Measurements from ENCODE around the gene KDM7A.
"Not testable (repeated sequence)": the region's sequence is repeated elsewhere in the genome, so short reads cannot be mapped to it uniquely, and the experiment has no call there.

KDM7A gene

DNA sequence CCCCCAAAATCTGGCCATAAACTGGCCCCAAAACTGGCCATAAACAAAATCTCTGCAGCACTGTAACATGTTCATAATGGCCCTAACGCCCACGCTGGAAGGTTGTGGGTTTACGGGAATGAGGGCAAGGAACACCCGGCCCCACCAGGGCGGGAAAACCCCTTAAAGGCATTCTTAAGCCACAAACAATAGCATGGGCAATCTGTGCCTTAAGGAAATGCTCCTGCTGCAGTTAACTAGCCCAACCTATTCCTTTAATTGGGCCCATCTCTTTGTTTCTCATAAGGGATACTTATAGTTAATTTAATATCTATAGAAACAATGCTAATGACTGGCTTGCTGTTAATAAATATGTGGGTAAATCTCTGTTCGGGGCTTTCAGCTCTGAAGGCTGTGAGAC is 26.2 kb upstream of the KDM7A start:
- not testable (repeated sequence) for DNase-seq (ENCODE audit: low spot score)

- DNase-seq (ENCODE audit: low spot score) = no peak
These were observed 24.6 kb upstream of the KDM7A start for GRCh38 chr7:140201393-140201792.

- DNase-seq (ENCODE audit: low spot score) = no peak
These were observed 23.5 kb upstream of the KDM7A start for GRCh38 chr7:140200061-140200989.

- DNase-seq (ENCODE audit: low spot score) = no peak
These were observed 21.2 kb upstream of the KDM7A start for GRCh38 chr7:140197938-140198337.

DNA sequence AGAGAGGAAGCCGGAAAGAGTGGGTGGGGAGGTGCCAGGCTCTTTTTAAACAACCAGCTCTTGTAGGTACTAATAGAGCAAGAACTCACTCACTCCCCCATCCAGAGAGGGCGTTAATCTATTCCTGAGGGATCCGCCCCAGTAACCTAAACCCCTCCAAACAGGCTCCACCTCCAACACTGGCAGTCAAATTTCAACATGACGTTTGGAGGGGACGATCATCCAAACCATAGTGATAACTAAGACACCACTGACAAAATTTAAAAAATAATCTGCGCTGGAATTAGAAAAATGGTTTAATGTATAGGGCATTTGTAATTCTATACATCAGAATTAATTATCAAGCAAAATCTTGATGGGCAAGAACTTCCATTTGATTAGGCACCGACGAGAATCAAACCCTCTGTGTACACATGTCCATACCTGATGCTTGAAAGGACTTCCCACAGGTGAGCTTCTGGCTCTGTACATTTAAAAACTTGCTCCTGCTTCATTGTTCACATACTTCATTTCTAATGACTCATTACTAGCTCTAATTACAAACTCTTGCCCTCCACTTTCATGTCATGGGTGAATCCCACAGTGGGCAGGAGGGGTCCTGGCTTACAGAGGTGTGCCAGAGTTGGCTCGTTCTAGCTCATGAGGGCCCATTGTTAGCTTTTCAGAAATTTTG is 20.6 kb upstream of the KDM7A start:
- DNase-seq (ENCODE audit: low spot score) = no peak

- no peak for DNase-seq (ENCODE audit: low spot score)
These were observed 19.8 kb upstream of the KDM7A start for GRCh38 chr7:140196361-140197217.

- DNase-seq (ENCODE audit: low spot score) = no peak
These were observed 19.1 kb upstream of the KDM7A start for GRCh38 chr7:140195859-140196258.

GRCh38 chr7:140192620-140193019 is 15.8 kb upstream of the KDM7A start:
- no peak for DNase-seq (ENCODE audit: low spot score)

- no peak for DNase-seq (ENCODE audit: low spot score)
These were observed 15.4 kb upstream of the KDM7A start for GRCh38 chr7:140192176-140192575.

DNA sequence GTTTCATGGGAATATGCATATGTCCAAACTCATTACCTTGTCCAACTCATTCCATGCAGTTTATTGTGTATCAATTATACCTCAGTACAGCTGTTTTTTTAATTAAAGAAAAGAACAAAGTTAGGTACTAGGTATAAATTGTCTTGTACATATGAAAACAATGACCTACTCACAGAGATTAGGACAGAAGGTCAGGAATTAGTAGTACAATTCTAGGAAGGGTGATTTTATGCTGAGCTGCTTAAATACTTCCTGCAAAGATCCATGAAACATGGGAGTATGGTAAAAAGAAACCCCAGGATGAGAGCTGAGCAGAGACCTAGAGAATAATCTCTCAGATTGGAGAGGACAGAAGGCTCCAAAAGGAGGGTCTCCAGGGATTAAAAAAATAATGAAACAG is 13.8 kb upstream of the KDM7A start:
- DNase-seq (ENCODE audit: low spot score) = no peak

DNA sequence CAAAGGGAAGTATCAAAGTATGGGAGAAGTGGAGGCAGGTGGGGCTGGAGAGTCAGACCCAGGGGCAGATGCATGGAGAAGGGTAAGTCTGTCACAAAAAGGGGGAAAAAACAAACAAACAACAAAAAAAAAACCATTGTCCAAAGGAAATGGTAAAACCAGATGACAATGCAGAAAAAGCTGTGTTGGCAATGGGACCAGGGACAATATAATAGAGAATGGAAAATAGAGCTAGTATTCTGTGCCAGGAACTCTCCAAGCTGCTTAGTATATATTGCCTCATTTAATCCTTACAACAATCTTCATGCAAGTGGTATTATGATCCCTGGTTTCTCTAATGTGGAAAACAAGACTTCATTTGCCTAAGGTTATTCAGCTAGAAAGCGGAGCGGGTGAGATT is 13.1 kb upstream of the KDM7A start:
- no peak for DNase-seq (ENCODE audit: low spot score)

- DNase-seq (ENCODE audit: low spot score) = no peak
These were observed 6.1 kb upstream of the KDM7A start for GRCh38 chr7:140182917-140183316.

GRCh38 chr7:140179339-140179738 is 2.6 kb upstream of the KDM7A start:
- DNase-seq (ENCODE audit: low spot score) = no peak

DNA sequence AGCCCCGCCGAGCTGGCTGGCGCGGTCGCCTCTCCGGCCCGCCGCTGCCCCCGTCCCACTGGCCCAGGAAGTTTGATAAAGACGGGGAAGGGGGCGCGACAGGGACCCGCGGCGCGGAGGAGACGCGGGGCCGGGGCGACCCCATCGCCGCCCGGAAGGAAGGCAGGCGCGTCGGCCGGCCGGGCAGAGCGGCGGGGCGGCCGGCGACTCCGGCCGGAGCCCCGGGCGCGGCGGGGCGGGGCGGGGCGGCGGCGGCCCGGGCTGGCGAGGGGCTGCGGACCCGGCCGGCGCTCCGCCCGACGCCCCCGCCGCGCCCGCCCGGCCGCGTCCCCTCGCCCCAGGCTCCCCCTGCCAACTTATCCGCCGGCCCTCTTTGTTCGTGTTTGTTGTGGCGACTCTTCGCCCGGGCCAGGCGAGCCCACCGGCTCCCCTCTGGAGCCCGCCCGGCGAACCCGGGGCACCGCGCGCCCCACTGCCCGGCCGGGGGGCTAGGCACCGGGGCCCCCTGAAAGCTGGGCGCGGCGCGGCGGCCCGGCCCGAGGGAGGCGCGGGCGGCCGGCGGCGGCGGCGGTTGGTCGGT is 571 bp downstream of the KDM7A start:
- no peak for DNase-seq (ENCODE audit: low spot score)

DNA sequence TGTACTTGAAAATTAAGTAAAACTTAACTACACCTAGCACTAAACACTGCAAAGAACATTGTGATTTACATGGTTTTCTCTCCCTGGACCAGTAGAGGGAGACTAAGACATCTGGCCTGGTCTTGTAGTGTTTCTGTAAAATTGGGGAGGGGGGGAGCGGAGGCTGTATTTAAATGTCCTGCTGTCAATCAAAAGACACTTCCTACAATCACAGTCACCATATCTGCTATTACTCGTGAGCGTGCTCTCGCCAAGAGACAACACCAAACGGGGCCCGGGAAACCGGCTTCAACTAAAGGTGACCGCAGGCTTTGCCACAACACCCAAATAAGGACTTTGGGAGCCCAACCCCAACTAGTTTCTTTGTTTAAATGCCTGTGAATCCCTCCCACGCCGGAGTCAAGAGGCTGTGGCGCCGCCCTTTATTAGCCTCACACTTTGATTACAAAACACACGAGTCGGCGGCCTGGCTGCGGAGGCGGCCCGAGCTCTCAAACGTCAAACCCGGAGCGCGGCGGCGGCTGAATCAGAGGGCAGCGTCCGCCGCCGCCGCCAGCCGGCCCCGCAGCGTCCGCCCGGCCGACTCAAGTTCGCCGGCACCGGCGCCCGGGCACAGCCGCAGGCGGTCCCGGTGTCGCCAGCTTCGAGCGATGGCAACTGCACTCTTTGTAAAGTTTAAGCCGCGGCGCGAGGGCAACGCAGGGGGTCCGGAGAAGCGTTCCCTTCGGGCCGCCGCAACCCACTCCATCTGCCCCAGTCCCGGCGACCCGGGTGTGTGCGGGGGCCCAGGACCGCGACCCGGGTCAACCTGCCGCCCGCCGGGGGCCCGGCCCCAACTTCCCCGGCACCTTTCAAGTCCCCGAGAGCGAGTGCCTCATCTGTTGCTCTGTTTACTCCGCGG is 1.3 kb downstream of the KDM7A start:
- peak; percentile 80 for DNase-seq (ENCODE audit: low spot score)

DNA sequence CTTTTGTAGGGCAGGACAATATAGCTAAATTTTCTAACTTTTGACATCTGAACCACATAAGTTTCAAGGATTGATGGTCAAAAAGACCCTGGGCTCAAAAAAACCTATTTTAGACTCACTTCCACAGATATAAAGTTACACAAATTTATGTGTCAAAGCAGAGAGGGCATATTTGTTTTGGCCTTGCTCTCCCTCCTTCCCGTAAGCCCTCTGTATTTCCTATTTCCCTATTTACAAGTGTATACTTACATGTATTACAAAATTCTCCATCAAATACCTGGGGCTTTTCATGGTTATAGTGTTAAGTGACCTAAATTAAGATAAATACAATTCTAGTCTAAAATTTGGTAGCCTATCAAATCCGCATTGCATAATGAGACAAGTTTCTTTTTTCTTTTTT is 2.6 kb downstream of the KDM7A start:
- no peak for DNase-seq (ENCODE audit: low spot score)

DNA sequence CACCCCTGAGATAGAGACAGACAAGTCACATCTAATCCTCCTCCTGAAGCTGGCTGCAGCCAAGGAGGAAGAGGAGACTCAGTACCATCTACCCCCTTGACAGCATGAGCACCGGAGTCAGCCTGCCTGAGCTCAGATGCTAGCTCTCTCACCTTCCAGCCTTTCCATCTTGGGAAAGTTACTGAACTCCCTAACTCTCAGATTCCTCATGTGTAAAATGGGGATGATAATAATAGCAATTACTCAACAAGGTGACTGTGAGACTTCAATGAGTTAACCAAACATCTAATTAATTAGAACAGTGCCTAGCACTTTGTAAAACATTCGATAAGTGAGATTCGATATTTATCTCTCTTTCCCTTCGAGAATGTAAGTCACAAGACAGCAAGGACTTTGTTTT is 6.4 kb downstream of the KDM7A start:
- DNase-seq (ENCODE audit: low spot score) = no peak

DNA sequence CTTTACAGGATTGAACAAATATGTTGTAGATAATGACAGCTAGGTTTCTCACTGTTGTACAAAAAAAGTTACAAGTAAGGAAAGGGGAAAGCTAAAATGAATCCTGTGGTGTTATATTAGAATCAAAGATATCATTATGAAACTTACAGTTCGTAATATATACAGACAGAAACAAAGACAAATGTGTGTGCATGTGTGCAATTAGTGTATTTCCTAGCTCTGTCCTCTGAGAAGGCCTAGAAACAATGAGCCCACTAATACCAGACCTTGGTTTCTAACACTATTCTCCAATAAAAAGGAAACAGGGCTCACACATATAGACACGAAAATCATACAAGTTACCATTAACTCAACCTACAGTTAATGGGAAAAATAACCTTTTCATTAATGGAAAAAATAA is 8.0 kb downstream of the KDM7A start:
- no peak for DNase-seq (ENCODE audit: low spot score)

- no peak for DNase-seq (ENCODE audit: low spot score)
These were observed 11.4 kb downstream of the KDM7A start for GRCh38 chr7:140165422-140165821.

DNA sequence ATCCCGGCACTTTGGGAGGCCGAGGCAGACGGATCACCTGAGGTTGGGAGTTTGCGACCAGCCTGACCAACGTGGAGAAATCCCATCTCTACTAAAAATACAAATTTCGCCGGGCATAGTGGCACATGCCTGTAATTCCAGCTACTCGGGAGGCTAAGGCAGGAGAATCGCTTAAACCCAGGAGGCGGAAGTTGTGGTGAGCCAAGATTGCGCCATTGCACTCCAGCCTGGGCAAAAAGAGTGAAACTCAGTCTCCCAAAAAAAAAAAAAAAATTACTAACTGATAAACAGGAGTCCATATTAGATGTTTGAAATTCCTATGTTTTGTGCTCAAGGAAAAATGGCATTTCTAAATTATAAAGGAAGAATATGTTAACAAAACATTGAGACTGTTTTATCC is 14.7 kb downstream of the KDM7A start:
- DNase-seq (ENCODE audit: low spot score) = not testable (repeated sequence)

- DNase-seq (ENCODE audit: low spot score) = no peak
These were observed 15.7 kb downstream of the KDM7A start for GRCh38 chr7:140161047-140161446.

Measured in HuH-7 (cell line).